Loucy (cell line): ENCODE measurements around the gene EPHB1.

Experiments used
- EZH2phosphoT487 ChIP-seq: fragments of 200-600 bp; IDR thresholded peaks from 2 replicates; pipeline ENCODE4 v1.6.1; 2018; ENCODE audit warnings: antibody characterized with exemption, mild to moderate bottlenecking, moderate library complexity, borderline replicate concordance
- TF ChIP-seq, protein P1 (sequence below): fragments of 200-600 bp; sonication (generic); conservative IDR thresholded peaks from 2 replicates; pipeline ENCODE4 v1.5.1; 2014; ENCODE audit warnings: mild to moderate bottlenecking, antibody characterized with exemption, low read length

DNA sequence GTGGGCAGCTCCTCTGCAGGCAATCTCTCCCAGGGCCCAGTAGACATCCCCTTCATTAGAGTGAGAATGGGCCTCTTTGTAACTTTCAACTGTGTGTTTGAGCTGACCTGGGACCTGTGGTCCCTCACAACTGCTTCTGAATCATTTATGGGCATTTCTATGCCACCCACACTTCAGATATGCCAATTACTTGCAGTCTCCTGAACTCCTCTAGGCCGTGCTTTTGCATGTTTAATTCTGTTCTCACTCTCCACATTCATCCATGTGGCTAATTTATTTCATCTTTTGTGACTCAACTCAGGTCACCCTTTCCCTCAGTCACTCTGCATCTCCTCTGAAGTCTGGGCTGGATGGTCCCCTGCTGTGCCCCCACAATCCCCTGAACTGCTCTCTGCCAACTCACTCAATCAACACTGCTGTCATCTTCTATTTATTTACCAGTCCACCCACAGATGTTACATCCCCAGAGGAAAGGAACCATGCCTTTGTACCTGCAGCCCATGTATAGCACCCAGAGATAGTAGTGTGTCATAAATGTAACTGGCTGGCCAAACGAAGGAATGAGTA is 364.7 kb downstream of the EPHB1 start:
- TF ChIP-seq, protein P1, sequence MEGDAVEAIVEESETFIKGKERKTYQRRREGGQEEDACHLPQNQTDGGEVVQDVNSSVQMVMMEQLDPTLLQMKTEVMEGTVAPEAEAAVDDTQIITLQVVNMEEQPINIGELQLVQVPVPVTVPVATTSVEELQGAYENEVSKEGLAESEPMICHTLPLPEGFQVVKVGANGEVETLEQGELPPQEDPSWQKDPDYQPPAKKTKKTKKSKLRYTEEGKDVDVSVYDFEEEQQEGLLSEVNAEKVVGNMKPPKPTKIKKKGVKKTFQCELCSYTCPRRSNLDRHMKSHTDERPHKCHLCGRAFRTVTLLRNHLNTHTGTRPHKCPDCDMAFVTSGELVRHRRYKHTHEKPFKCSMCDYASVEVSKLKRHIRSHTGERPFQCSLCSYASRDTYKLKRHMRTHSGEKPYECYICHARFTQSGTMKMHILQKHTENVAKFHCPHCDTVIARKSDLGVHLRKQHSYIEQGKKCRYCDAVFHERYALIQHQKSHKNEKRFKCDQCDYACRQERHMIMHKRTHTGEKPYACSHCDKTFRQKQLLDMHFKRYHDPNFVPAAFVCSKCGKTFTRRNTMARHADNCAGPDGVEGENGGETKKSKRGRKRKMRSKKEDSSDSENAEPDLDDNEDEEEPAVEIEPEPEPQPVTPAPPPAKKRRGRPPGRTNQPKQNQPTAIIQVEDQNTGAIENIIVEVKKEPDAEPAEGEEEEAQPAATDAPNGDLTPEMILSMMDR = no peak
- TF ChIP-seq EZH2phosphoT487 = no peak
